NCI-H226 (cell line): ENCODE results near the gene KRTAP2-3.
"Not testable (repeated sequence)": the region's sequence is repeated elsewhere in the genome, so short reads cannot be mapped to it uniquely, and the experiment has no call there.

ENCODE experiments used
- DNase-seq: peaks from one replicate; pipeline ENCODE4 v3.0.0-alpha.2; 2015

The KRTAP2-3 gene

GRCh38 chr17:41060052-41060604, at the start of gene KRTAP2-3:
Gene KRTAP2-3, minus strand, starts transcription at chr17:41060114. Its CDS starts 64 bp downstream, at chr17:41060050.
- peak; percentile 84 for DNase-seq

GRCh38 chr17:41108728-41109386, 48.9 kb upstream of the KRTAP2-3 start:
- not testable (repeated sequence) for DNase-seq

GRCh38 chr17:41107941-41108450, 48.1 kb upstream of the KRTAP2-3 start:
- no peak for DNase-seq

GRCh38 chr17:41105347-41105746, 45.4 kb upstream of the KRTAP2-3 start, which contains the start of gene KRTAP4-9:
Gene KRTAP4-9, plus strand, starts transcription at chr17:41105389. Its CDS starts 0 bp downstream, at chr17:41105389.
- DNase-seq, result not testable (repeated sequence)

- peak; percentile 56 for DNase-seq
Measured at GRCh38 chr17:41104386-41105038, 44.6 kb upstream of the KRTAP2-3 start.

GRCh38 chr17:41103896-41104295, 44.0 kb upstream of the KRTAP2-3 start:
- no peak for DNase-seq

GRCh38 chr17:41101586-41102259, 41.8 kb upstream of the KRTAP2-3 start, which contains the start of gene KRTAP4-16:
Gene KRTAP4-16, minus strand, starts transcription at chr17:41102209. Its CDS starts 0 bp downstream, at chr17:41102209.
- no peak for DNase-seq

- peak; percentile 85 for DNase-seq
Measured at GRCh38 chr17:41099682-41100480, 40.0 kb upstream of the KRTAP2-3 start.

- DNase-seq, result peak; percentile 31
Measured at GRCh38 chr17:41098481-41098880, 38.6 kb upstream of the KRTAP2-3 start.

- no peak for DNase-seq
Measured at GRCh38 chr17:41098042-41098441, 38.1 kb upstream of the KRTAP2-3 start, which contains the start of gene KRTAP4-8. Gene KRTAP4-8, minus strand, starts transcription at chr17:41098142. Its CDS starts 58 bp downstream, at chr17:41098084.

GRCh38 chr17:41096055-41096454, 36.1 kb upstream of the KRTAP2-3 start:
- no peak for DNase-seq

GRCh38 chr17:41088760-41089352, 28.9 kb upstream of the KRTAP2-3 start:
- not testable (repeated sequence) for DNase-seq

- DNase-seq, result not testable (repeated sequence)
Measured at GRCh38 chr17:41084100-41084856, 24.4 kb upstream of the KRTAP2-3 start, which contains the start of gene KRTAP4-7. Gene KRTAP4-7, plus strand, starts transcription at chr17:41084150. Its CDS starts 57 bp downstream, at chr17:41084207.

- DNase-seq, result not testable (repeated sequence)
Measured at GRCh38 chr17:41083427-41083826, 23.5 kb upstream of the KRTAP2-3 start.

- DNase-seq, result peak; percentile 78
Measured at GRCh38 chr17:41082626-41083025, 22.7 kb upstream of the KRTAP2-3 start.

GRCh38 chr17:41076788-41077187, 16.9 kb upstream of the KRTAP2-3 start:
- no peak for DNase-seq

- no peak for DNase-seq
Measured at GRCh38 chr17:41073676-41074075, 13.8 kb upstream of the KRTAP2-3 start.

GRCh38 chr17:41071606-41072360, 11.9 kb upstream of the KRTAP2-3 start:
- no peak for DNase-seq

GRCh38 chr17:41069031-41069430, 9.1 kb upstream of the KRTAP2-3 start:
- DNase-seq, result no peak

GRCh38 chr17:41067281-41067680, 7.4 kb upstream of the KRTAP2-3 start:
- no peak for DNase-seq
